Muscle of arm (tissue), 12 donors: ENCODE data around the gene SPRN. TPM values are rescaled to one million over a fixed set of nuclear protein-coding genes. Genes with fewer than 3 reads are reported as not detected.

ENCODE experiments used
- polyA plus RNA-seq, 12 donors: library from polyadenylated mRNA; unstranded; fragments of 120-200 nt; gene quantifications; one replicate each; pipeline ENCODE4 v1.2.1, GENCODE V29; 2013; ENCODE audit not compliant: insufficient read length in 12 of 12

The SPRN gene
- polyA plus RNA-seq, 12 donors: 2.6 to 4.6 (median 3.6) TPM; not detected in 1

Other genes with a start within 250 kb of the SPRN start
- gene UTF1, start 194.4 kb downstream of the SPRN start, polyA plus RNA-seq: not detected
- under 1 TPM in 10 of 12 donors, not detected in 2; 0.15 to 0.43 (median 0.19) TPM for gene VENTX, start 186.8 kb downstream of the SPRN start, polyA plus RNA-seq
- gene ADAM8, start 147.8 kb downstream of the SPRN start, polyA plus RNA-seq: 1 to 10 TPM in 9 of 12 donors, under 1 TPM in 1, not detected in 2; 0.85 to 5.7 (median 1.5) TPM
- gene TUBGCP2, start 115.8 kb downstream of the SPRN start, polyA plus RNA-seq: 10 to 100 TPM in 11 of 12 donors, not detected in 1; 29.5 to 47.3 (median 37.7) TPM
- gene ZNF511, start 115.7 kb downstream of the SPRN start, polyA plus RNA-seq: 10 to 100 TPM in 11 of 12 donors, not detected in 1; 26.1 to 39.7 (median 32.2) TPM
- under 1 TPM in 1 of 12 donors, not detected in 11; 0.41 TPM for gene CALY, start 87.7 kb downstream of the SPRN start, polyA plus RNA-seq
- 10 to 100 TPM in 1 of 12 donors, under 1 TPM in 5, not detected in 6; 0.12 to 24.5 (median 0.43) TPM for gene PRAP1, start 77.3 kb downstream of the SPRN start, polyA plus RNA-seq
- gene FUOM, start 66.6 kb downstream of the SPRN start, polyA plus RNA-seq: 1 to 10 TPM in 10 of 12 donors, not detected in 2; 3.7 to 7.6 (median 4.7) TPM
- 100 to 1,000 TPM in 9 of 12 donors, 10 to 100 TPM in 2, not detected in 1; 62.5 to 133 (median 117) TPM for gene ECHS1, start 51.3 kb downstream of the SPRN start, polyA plus RNA-seq
- 1 to 10 TPM in 10 of 12 donors, not detected in 2; 2.5 to 4.5 (median 3.6) TPM for gene PAOX, start 45.4 kb downstream of the SPRN start, polyA plus RNA-seq
- 10 to 100 TPM in 11 of 12 donors, not detected in 1; 29.2 to 54.2 (median 40.3) TPM for gene MTG1, start 30.5 kb downstream of the SPRN start, polyA plus RNA-seq
- 1 to 10 TPM in 5 of 12 donors, under 1 TPM in 5, not detected in 2; 0.58 to 1.7 (median 1.0) TPM for gene SCART1, start 29.3 kb upstream of the SPRN start, polyA plus RNA-seq
- 1 to 10 TPM in 7 of 12 donors, under 1 TPM in 3, not detected in 2; 0.64 to 2.6 (median 1.2) TPM for gene CYP2E1, start 102.7 kb upstream of the SPRN start, polyA plus RNA-seq
- under 1 TPM in 5 of 12 donors, not detected in 7; 0.12 to 0.38 (median 0.30) TPM for gene SYCE1, start 141.0 kb upstream of the SPRN start, polyA plus RNA-seq
- not detected for gene FRG2B, start 202.2 kb upstream of the SPRN start, polyA plus RNA-seq